Astrocyte (in vitro differentiated cells and primary cell): ENCODE measurements around the gene HSPA1A. TPM values are rescaled to one million over a fixed set of nuclear protein-coding genes. Genes with fewer than 3 reads are reported as not detected.

ENCODE experiments used
- DNase-seq: peaks from one replicate; pipeline ENCODE4 v3.0.0-alpha.2; 2010; ENCODE audit warnings: low read depth
- FAIRE-seq: peaks from 2 replicates; lab custom pipeline; 2011; peaks lifted over from hg19 to GRCh38; lab: Jason Lieb, UNC
- H2AFZ ChIP-seq: 2 replicates; pipeline ENCODE4 v1.6.0; 2012; ENCODE audit warnings: low read depth, low read length, inconsistent platforms
- H3K27ac ChIP-seq: 2 replicates; pipeline ENCODE4 v1.5.1; 2011; ENCODE audit warnings: low read depth, low read length, inconsistent platforms
- H3K27me3 ChIP-seq: 2 replicates; pipeline ENCODE4 v1.6.0; 2011; ENCODE audit warnings: low read length, inconsistent platforms; ENCODE audit not compliant: insufficient read depth
- H3K36me3 ChIP-seq: 2 replicates; pipeline ENCODE4 v1.5.1; 2011; ENCODE audit warnings: low read length, inconsistent platforms; ENCODE audit not compliant: insufficient read depth
- H3K4me1 ChIP-seq: 2 replicates; pipeline ENCODE4 v1.5.1; 2011; ENCODE audit warnings: low read length, inconsistent platforms; ENCODE audit not compliant: insufficient read depth
- H3K4me2 ChIP-seq: 2 replicates; pipeline ENCODE4 v1.6.0; 2012; ENCODE audit warnings: low read length, inconsistent platforms
- H3K4me3 ChIP-seq: 2 replicates; pipeline ENCODE4 v1.5.1; 2011; ENCODE audit warnings: low read depth, mild to moderate bottlenecking, low read length, inconsistent platforms; ENCODE audit not compliant: insufficient read depth
- H3K79me2 ChIP-seq: 2 replicates; pipeline ENCODE4 v1.6.0; 2012; ENCODE audit warnings: mild to moderate bottlenecking, low read length, inconsistent platforms; ENCODE audit not compliant: insufficient read depth
- H3K9ac ChIP-seq: 2 replicates; pipeline ENCODE4 v1.6.0; 2012; ENCODE audit warnings: mild to moderate bottlenecking, low read length, inconsistent platforms
- H3K9me3 ChIP-seq: 2 replicates; pipeline ENCODE4 v1.5.1; 2012; ENCODE audit warnings: low read depth, mild to moderate bottlenecking, low read length, inconsistent platforms; ENCODE audit not compliant: insufficient read depth
- H4K20me1 ChIP-seq: 2 replicates; pipeline ENCODE4 v1.6.0; 2012; ENCODE audit warnings: low read length, inconsistent platforms; ENCODE audit not compliant: insufficient read depth
- H3K27ac Mint-ChIP-seq: one replicate; pipeline ENCODE4 v1.8.0; 2021; ENCODE audit warnings: mild to moderate bottlenecking, mixed read lengths; ENCODE audit not compliant: unreplicated experiment
- H3K27me3 Mint-ChIP-seq: one replicate; pipeline ENCODE4 v1.8.0; 2021; ENCODE audit warnings: low read depth, mixed read lengths; ENCODE audit not compliant: unreplicated experiment
- H3K36me3 Mint-ChIP-seq: one replicate; pipeline ENCODE4 v1.8.0; 2021; ENCODE audit warnings: low read depth, mixed read lengths; ENCODE audit not compliant: unreplicated experiment
- H3K4me1 Mint-ChIP-seq: one replicate; pipeline ENCODE4 v1.8.0; 2021; ENCODE audit warnings: low read depth, mixed read lengths; ENCODE audit not compliant: unreplicated experiment
- H3K4me3 Mint-ChIP-seq: one replicate; pipeline ENCODE4 v1.8.0; 2021; ENCODE audit warnings: mild to moderate bottlenecking, moderate library complexity, mixed read lengths; ENCODE audit not compliant: unreplicated experiment
- H3K9me3 Mint-ChIP-seq: one replicate; pipeline ENCODE4 v1.8.0; 2021; ENCODE audit warnings: mild to moderate bottlenecking, mixed read lengths; ENCODE audit not compliant: unreplicated experiment
- EZH2 ChIP-seq: IDR thresholded peaks from 2 replicates; pipeline ENCODE4 v1.6.1; 2012; ENCODE audit warnings: mild to moderate bottlenecking, low read length, inconsistent platforms; ENCODE audit not compliant: insufficient read depth
- total RNA-seq: library from RNA; stranded (reverse); gene quantifications from 2 replicates; pipeline ENCODE4 v1.2.1, GENCODE V29; 2021
- TF ChIP-seq, protein P1 (sequence below): IDR thresholded peaks from 2 replicates; pipeline ENCODE4 v1.5.1; 2011; ENCODE audit warnings: low read depth, mild to moderate bottlenecking, inconsistent platforms, low read length, moderate library complexity; ENCODE audit not compliant: insufficient read depth

Gene HSPA1A
- total RNA-seq, 1 donor from 2014 or later, result 52.7 TPM

DNA sequence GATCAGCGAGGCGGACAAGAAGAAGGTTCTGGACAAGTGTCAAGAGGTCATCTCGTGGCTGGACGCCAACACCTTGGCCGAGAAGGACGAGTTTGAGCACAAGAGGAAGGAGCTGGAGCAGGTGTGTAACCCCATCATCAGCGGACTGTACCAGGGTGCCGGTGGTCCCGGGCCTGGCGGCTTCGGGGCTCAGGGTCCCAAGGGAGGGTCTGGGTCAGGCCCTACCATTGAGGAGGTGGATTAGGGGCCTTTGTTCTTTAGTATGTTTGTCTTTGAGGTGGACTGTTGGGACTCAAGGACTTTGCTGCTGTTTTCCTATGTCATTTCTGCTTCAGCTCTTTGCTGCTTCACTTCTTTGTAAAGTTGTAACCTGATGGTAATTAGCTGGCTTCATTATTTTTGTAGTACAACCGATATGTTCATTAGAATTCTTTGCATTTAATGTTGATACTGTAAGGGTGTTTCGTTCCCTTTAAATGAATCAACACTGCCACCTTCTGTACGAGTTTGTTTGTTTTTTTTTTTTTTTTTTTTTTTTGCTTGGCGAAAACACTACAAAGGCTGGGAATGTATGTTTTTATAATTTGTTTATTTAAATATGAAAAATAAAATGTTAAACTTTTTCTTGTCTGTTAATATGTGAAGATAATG lies 14.4 kb downstream of the HSPA1A start:
- H3K27ac ChIP-seq, result no peak overlapping the region
- Mint-ChIP-seq H3K4me3 (peak overlapping the region; percentile 96), H3K27me3 (no peaks in the 10 kb centered on the region), H3K27ac (peak overlapping the region; percentile 31), H3K36me3 (peaks cover 2% of the 10 kb centered on the region), H3K9me3 (no peaks in the 10 kb centered on the region), H3K4me1 (peaks cover 16% of the 10 kb centered on the region)
- H3K4me3 ChIP-seq, result peak overlapping the region; percentile 73
- no peaks in the 10 kb centered on the region for H3K36me3 ChIP-seq
- DNase-seq, result no peak
- no peak overlapping the region for H2AFZ ChIP-seq
- H3K9ac ChIP-seq, result peak overlapping the region; percentile 86
- peaks cover 13% of the 10 kb centered on the region for H3K4me1 ChIP-seq
- no peaks in the 10 kb centered on the region for H3K27me3 ChIP-seq
- no peak for TF ChIP-seq EZH2
- TF ChIP-seq, protein P1, sequence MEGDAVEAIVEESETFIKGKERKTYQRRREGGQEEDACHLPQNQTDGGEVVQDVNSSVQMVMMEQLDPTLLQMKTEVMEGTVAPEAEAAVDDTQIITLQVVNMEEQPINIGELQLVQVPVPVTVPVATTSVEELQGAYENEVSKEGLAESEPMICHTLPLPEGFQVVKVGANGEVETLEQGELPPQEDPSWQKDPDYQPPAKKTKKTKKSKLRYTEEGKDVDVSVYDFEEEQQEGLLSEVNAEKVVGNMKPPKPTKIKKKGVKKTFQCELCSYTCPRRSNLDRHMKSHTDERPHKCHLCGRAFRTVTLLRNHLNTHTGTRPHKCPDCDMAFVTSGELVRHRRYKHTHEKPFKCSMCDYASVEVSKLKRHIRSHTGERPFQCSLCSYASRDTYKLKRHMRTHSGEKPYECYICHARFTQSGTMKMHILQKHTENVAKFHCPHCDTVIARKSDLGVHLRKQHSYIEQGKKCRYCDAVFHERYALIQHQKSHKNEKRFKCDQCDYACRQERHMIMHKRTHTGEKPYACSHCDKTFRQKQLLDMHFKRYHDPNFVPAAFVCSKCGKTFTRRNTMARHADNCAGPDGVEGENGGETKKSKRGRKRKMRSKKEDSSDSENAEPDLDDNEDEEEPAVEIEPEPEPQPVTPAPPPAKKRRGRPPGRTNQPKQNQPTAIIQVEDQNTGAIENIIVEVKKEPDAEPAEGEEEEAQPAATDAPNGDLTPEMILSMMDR, result peak; percentile 44
- H4K20me1 ChIP-seq, result peaks cover 7% of the 10 kb centered on the region
- FAIRE-seq, result no peak
- peaks cover 33% of the 10 kb centered on the region for H3K79me2 ChIP-seq
- peak overlapping the region; percentile 87 for H3K4me2 ChIP-seq
- H3K9me3 ChIP-seq, result no peaks in the 10 kb centered on the region

DNA sequence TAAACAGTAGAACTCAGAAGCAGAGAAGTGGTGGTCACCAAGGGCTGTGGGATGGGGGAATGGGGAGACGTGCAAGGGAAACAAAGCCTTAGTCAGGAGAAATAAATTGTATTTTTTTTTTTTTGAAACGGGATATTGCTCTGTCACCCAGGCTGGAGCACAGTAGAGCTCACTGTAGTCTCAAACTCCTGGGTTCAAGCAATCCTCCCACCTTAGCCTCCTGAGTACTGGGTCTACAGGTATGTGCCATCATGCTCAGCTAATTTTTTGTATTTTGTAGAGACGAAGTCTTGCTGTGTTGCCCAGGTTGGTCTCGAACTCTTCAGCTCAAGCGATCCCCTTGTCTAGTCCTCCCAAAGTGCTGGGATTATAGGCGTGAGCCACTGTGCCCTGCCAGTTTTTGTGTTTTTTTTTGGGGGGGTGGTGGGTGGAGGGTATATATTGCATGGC lies 15.6 kb downstream of the HSPA1A start:
- no peaks in the 10 kb centered on the region for H3K36me3 ChIP-seq

More for the DNA sequence above, 15.6 kb downstream of the HSPA1A start:
- no peak overlapping the region for H3K27ac Mint-ChIP-seq
- Histone ChIP-seq H4K20me1 (peaks cover 9% of the 10 kb centered on the region), H3K4me1 (peaks cover 13% of the 10 kb centered on the region), H3K9me3 (no peaks in the 10 kb centered on the region), H3K79me2 (peaks cover 45% of the 10 kb centered on the region), H3K27me3 (no peaks in the 10 kb centered on the region), H3K9ac (peak overlapping the region; percentile 86), H3K27ac (no peak overlapping the region), H2AFZ (no peak overlapping the region), H3K4me2 (peak overlapping the region; percentile 87), H3K4me3 (peak overlapping the region; percentile 73)
- FAIRE-seq (no peak), DNase-seq (no peak)
- peaks cover 11% of the 10 kb centered on the region for H3K4me1 Mint-ChIP-seq
- H3K4me3 Mint-ChIP-seq, result peak overlapping the region; percentile 96
- no peaks in the 10 kb centered on the region for H3K27me3 Mint-ChIP-seq
- no peak for TF ChIP-seq EZH2
- TF ChIP-seq, protein P1, result no peak
- peaks cover 7% of the 10 kb centered on the region for H3K36me3 Mint-ChIP-seq
- H3K9me3 Mint-ChIP-seq, result no peaks in the 10 kb centered on the region
